Hematopoietic multipotent progenitor cell (in vitro differentiated cells): Measurements from ENCODE around the gene ENPP7. TPM values are rescaled to one million over a fixed set of nuclear protein-coding genes. Genes with fewer than 3 reads are reported as not detected.
"Not testable (repeated sequence)": the region's sequence is repeated elsewhere in the genome, so short reads cannot be mapped to it uniquely, and the experiment has no call there.

Experiments used
- DNase-seq, 3 donors: peaks; one replicate each; pipeline ENCODE4 v3.0.0-alpha.2; 2011 to 2015; ENCODE audit warnings: low read depth in 2 of 3, low spot score in 2 of 3
- total RNA-seq: library from RNA; depleted of rRNA; stranded (reverse); fragments of >200 nt; gene quantifications from one replicate; pipeline ENCODE4 v1.2.3, GENCODE V29; 2012

Gene ENPP7
- total RNA-seq, 1 donor, result 0.27 TPM

DNA sequence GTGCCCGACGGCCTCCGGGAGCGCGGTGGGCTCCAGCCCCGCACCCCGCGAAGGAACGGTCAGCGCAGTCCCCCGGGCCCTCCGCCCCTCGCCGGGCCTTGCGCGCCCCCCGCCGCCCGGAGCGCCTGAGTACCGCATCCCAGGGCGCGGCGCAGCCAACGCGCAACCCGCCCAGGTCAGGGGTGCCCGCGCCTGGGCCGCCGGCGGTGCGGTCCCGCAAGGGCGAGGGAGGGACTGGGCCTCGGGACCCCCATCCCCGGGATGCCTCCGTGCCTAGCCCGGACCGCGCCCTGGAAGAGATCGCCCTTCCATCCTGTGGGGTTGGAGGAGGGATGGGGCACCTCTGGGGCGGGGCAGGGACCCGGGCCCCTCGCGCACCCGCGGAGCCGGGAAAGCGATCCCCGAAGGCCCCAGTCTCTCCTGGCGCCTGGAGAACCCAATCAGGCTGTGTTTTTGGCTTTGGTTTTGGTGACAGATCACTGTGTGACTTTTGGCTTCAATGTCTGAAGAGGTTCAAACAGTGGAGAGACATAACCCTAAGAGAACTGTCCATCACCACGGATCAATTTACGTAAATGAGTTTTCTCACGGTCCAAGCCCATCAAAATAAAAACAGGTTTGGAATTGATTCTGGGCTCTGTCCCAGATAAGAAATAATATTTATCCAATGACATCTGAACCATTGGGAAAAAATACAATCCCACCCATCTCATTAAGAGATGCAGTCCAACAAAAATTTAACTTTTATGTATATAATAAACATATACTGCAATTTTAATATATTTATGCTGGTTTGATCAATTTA lies 17.8 kb downstream of the ENPP7 start:
- no peak for DNase-seq

DNA sequence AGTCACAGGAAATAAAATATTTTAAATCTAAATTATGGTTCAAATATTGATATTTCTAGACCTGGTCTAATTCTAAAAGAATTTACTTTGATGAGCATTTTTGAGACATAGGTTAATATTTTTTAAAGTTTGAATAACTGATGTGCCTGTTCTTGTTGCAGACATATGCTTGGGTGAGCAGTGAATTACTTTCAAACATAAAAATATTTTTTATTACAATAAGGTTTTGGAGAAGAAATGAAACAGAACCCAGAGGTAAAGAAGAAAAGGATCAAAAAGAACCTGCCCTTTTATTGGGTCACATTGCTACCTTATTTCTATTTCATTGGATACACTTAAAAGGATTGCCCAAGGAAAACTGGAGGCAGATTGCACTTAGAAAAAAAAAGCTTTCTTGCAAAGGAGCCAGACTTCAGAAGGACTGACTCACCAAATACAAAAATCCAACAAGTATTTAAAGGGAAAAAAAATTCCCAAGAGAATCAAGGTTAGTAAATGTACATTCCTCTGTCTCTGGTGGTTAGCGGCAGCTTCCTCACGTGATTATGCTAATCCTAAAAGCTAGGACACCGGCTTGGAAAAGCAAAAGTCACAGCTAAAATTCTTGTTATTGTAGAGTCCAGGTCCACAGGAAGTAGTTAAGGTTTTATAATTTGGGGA lies 18.5 kb downstream of the ENPP7 start:
- DNase-seq, result no peak

DNA sequence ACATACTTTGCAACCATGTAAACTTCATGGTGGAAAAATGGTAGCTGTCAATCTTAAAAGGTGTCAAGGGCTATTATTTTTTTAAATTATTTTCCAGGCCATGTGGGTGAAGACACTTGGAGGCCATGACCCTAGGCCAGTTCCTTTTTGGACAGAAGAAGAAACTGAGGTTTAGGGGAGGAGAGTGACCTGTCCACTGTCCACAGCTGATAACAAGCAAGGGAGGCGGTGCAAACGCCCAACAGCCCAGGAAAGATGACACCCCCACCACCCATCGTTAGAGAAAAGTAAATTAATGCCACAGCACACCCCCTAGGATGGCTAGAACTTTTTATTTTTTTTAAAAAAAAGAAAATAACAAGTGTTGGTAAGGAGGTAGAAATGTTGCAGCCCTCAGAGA lies 19.2 kb downstream of the ENPP7 start:
- DNase-seq, result no peak

DNA sequence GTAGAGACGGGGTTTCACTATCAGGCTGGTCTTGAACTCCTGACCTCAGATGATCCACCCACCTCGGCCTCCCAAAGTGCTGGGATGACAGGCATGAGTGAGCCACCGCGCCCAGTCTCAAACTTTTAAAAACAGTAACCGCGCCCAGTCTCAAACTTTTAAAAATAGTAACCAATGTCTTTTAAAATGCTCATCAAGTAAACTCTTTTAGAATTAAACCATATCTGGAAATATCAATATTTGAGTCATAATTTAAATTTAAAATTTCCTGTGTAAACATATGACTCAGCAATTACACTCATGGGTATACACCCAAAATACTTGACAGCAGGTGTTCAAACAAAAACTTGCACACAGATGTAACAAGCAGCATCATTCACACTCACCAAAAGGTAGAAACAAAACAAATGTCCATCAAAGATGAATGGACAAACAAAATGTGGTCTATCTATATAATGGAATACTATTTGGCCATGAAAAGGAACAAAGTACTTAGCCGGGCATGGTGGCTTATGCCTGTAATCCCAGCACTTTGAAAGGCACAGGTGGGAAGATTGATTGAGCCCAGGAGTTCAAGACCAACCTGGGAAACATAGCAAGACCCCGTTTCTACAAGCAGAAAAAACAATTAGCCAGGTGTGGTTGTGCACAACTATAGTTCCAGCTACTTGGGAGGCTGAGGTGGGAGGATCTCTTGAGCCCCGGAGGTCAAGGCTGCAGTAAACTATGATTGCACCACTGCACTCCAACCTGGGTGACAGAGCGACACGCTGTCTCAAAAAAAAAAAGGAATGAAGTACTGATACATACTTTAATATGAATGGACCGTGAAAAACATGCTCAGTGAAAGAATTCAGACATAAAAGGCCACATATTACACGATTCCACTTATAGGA lies 20.2 kb downstream of the ENPP7 start:
- no peak for DNase-seq

DNA sequence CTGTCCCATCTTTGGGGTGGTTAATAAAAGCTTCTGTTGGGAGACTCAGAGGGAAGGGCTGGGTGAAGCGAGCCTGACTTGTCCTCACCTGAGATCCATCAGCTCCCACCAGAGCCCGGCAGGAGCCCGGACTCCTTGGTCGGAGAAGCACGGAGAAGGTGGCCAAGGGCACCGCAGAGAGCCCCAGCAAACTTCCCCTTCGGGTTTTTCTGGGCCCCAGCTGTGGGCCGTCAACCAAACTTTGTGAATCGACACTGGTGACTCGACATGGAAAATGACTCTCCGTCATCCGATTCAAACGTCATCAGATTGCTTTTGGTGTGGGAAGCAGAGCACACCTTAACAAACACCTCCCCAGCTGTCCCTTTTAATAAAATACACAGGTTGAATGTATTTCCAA lies 21.4 kb downstream of the ENPP7 start:
- DNase-seq, result peak in 2 of 3 donors; percentile 54 to 78

DNA sequence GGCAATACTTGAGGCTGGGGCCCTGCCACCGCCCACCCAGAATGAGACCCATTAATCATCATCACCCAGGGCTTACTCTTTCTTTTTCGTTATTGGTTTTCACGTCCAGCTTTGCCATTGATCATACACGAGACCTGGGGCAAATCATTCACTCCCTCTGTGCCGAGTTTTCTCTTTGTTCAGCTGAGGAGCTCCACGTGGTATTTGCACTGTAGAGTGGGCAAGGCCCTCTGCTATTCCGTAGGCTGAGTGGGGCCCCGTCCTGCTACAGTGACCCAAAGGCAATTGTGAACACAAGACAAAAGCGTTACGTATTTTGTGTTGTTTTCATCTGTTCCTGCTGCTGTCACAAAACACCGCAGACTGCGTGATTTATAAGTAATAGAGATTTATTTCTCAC lies 23.6 kb downstream of the ENPP7 start:
- no peak for DNase-seq

DNA sequence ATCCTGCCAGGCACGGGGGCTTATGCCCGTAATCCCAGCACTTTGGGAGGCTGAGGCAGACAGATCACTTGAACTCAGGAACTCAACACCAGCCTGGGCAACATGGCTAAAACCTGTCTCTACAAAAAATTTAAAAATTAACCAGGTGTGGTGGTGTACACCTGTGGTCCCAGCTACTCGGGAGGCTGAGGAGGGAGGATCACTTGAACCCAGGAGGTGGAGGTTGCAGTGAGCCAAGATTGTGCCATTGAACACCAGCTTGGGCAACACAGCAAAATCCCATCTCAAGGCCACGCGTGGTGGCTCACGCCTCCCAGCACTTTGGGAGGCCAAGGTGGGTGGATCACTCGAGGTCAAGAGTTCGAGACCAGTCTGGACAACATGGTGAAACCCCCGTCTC lies 24.2 kb downstream of the ENPP7 start:
- not testable (repeated sequence) for DNase-seq

DNA sequence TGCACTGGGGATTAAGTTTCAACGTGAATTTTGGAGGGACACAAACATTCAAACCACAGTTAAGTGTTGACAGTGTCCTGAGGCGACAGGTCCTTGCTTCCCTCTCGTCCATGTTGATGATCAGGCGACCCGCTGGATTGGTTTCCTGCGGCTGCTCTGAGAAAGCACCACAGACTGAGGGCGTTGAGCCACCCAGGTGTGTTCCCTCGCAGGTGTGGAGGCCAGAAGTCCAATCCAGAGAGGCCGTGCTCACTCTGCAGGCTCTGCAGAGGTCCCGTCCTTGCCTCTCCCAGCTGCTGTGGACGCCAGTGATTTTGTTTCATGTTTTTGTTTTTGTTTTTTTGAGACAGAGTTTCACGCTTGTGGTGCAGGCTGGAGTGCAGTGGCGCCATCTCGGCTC lies 24.8 kb downstream of the ENPP7 start:
- no peak for DNase-seq

DNA sequence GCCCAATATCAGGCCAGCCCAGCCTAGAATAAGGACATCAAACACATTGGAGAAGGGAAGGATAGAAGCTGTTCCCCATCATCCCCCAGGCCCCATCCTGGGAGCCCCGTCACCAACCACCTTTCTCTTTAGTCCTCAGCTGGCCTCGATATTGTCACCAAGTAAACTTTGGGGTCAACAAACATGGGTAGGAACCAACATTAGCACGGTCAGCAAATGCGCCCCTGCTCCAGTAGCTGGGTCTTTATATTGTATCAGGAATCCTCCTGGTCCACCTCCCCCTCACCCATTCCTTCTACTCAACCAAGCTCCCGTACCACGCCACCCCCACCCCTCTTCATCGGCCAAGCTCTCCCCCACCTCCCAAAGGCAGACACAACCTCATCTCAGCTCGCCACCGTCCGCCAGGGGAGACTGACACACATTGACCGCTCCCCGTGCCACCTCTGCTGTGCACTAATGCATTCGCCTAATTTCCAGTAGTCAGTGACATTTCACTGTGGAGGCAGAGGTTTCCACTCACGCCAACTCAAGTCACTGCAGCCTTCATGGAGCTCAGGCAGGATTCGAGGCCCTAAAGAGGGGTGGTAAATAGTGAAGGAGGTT lies 26.5 kb downstream of the ENPP7 start:
- no peak for DNase-seq

DNA sequence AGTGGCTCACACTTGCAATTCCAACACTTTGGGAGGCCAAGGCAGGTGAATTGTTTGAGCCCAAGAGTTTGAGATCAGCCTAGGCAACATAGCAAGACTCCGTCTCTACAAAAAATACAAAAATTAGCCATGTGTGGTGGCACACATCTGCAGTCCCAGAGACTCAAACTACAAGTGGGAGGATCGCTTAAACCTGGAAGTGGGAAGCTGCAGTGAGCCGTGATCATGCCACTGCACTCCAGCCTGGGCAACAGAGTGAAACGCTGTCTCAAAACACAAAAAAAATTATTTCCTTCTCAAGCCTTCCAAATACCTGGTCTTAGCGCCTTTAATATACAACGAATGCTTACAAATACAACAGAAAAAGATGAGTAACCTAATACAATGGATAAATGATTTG lies 27.5 kb downstream of the ENPP7 start:
- DNase-seq, result no peak

DNA sequence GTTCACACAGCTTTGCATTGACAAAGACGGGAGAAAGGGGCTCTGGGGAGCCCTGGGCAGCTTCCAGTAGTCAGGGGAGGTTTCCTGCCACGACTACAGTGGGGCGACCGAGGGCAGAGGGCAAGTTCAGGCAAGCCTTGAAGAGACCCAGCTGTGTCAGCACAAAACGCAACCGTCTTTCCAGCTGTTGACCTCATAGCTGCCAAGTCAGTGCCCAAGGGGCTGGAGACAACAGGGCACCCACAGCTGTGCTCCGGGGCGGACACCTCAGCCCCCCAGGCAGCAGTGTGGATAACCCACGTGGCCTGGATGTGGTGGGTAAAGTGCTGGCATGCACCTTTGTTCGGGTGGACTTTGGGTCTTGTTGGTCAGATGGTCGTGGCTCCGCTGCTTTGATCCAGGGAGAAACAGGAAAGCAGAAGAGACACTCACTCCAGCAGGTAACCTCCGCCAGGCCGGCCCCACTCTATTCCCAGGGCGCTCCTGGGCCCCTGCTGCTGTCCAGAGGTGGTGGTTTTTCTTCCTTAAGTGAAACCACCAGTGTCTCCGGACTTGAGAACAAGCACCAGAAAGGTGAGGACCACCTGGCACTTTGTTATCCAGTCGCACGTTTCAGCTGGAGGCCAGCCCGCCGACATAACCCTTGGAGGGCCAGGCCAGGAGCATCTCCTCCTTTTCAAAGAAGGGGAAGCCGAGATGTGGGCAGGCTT lies 29.6 kb downstream of the ENPP7 start:
- no peak for DNase-seq

DNA sequence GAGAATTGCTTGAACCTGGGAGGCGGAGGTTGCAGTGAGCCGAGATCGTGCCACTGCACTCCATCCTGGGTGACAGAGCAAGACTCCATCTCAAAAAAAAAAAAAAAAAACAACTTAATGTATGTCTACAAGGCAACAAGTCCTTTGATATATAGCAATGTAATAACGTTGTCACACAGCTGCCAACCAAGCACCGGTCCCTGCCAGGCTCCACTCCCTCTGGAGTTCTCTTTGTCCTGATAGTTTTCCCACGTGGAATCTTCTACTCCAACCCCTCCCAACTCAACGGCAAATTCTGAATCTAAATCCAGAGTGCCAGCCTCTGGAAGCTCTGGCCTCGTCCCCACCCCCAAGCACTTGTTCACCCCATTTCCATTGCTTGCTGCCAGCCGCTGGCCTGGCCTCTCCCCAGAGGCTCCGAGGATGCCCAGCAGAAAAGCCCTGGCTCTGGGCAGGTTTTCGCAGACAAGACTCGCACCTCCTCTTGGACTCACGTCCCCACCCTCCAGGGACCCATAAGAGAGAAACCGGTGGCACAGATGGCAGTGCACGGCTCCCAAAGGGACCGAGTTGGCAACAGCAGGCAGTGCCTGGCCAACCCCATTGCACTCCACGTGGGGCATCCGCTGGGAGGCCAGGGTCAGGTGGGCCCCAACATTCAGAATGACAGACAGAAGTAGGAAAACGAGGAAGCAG lies 31.3 kb downstream of the ENPP7 start:
- no peak for DNase-seq

DNA sequence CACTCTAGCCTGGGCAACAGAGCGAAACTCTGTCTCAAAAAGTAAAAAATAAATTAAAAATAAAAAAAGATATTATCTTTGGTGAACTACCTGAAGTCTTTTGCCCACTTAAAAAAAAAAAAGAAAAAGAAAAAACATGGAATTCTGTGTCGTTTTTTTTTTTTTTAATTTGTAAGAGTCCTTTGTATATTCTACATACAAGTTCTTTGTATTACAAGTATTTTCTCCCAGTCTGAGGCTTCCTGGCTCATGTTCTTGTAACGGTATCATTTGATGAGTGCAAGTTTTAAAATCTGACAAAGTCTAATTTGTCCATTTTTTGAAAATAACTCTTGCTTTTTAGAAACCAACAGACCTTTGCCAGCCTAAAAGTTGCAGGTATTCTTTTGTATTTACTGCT lies 35.0 kb downstream of the ENPP7 start:
- no peak for DNase-seq

DNA sequence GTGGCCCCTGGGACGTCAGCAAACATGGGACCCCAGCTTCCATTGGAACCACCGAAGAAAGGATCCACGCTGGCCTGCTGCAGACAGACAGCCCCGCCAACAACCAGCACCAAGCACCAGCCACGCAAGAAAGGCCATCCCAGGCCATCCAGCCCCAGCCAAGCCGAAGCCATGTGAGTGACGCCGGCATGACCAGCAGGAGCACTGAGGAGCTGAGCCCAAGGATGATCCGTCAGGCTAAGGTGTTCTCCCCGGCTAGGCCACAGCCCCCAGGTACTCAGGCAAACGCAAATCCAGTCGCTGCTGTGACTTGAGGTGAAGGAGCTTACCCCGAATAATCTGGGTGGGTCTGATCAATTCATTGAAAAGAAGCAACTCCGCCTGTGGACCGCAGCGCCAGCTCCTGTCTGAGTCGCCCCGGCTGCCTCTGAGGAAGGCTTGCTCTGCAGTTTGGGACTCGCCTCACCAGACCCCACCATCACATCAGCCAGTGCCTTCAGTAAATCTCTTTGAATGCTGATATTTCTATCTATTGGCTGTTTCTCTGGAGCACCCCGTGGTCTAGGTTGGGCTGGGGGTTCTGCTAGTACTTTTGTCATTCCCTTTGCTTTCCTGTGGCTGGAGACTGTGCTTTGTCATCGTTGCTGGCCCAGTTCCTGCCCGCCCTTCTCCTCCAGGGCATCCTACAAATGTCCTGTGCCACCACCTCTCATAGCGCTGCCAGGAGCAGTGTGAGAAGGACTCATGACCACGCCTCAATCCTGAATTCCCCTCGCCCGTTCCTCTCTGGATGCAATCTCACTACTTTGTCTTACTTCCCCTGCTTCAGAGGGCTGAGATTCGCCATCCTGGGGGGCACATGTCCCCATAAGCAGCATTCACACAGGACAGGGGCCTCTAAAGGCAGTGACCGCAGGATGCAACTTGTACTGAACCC lies 39.1 kb downstream of the ENPP7 start:
- DNase-seq, result peak in 1 of 3 donors; percentile 21

DNA sequence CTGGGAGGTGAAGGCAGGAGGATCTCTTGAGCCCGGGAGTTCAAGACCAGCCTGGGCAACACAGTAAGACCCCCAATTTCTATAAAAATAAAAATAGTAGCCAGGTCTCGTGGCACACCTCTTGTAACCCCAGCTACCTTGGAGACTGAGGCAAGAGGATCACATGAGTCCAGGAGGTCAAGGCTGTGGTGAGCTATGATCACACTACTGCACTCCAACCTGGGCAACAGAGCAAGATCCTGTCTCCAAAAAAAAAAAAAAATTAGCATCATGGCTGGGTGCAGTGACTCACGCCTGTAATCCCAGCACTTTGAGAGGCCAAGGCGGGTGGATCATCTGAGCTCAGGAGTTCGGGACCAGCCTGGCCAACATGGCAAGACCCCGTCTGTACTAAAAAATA lies 40.5 kb downstream of the ENPP7 start:
- no peak for DNase-seq

DNA sequence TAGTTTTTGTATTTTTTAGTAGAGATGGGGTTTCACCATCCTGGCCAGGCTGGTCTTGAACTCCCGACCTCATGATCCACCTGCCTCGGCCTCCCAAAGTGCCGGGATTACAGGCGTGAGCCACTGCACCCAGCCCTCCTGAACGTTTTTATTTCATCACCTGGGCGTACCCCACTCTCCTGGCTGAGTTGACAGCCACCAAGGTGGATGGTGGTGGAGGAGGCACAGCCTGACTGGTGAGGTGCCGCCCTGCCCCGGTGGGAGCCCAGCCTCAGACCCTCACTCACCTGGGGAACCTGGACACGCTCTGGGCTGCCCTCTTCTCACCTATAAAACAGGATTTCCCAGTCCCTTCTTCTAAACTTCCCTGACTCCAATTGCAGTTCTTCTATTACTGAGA lies 42.0 kb downstream of the ENPP7 start:
- not testable (repeated sequence) for DNase-seq

DNA sequence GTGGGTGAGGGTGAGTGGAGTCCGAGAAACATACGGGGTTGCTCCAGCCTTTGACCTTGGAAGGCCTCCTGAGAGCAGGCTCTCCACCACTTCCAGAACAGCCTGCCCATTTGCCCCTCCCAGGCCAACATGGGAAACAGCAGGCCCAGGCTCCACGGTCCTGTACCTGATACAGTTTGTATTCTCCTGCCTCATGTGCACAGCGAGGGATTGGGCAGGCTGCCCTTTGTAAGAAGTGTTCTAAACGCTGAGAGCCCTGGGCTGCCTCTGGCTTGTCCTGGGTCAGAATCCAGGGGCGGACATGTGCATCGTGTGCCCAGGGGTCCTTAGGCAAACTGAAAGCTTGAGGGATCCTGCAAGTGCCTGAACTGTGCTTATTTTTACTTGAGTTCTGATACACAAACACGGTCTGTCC lies 43.8 kb downstream of the ENPP7 start:
- DNase-seq, result no peak

DNA sequence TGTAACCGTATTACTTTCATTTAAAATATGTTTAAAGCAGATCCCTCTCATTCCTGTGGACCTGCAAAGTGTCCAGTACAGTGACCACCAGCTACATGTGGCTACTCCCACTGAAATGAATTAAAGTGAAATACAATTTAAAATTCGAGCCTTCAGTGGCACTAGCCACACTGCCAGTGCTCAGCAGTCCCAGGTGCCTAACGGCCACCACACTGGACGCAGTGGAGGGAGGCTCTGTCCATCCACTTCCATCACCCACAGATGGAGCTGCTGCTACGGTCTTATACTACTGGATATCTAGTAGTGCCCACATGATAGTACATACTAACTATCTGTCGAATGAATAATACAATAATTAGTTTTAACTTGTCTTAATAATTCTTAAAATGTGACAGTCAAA lies 44.9 kb downstream of the ENPP7 start:
- no peak for DNase-seq
